GM12872 (cell line): ENCODE results near the gene SLC35D1.

ENCODE experiments used
- CTCF ChIP-seq: IDR thresholded peaks from 3 replicates; pipeline ENCODE4 v1.5.1; 2011; ENCODE audit warnings: low read depth, mild to moderate bottlenecking, low read length, moderate library complexity; ENCODE audit not compliant: insufficient read depth

SLC35D1 gene

GRCh38 chr1:66985835-66986234, 68.1 kb downstream of the SLC35D1 start:
- no peak for TF ChIP-seq CTCF

- no peak for TF ChIP-seq CTCF
These were observed 69.5 kb downstream of the SLC35D1 start for GRCh38 chr1:66984491-66984890.

DNA sequence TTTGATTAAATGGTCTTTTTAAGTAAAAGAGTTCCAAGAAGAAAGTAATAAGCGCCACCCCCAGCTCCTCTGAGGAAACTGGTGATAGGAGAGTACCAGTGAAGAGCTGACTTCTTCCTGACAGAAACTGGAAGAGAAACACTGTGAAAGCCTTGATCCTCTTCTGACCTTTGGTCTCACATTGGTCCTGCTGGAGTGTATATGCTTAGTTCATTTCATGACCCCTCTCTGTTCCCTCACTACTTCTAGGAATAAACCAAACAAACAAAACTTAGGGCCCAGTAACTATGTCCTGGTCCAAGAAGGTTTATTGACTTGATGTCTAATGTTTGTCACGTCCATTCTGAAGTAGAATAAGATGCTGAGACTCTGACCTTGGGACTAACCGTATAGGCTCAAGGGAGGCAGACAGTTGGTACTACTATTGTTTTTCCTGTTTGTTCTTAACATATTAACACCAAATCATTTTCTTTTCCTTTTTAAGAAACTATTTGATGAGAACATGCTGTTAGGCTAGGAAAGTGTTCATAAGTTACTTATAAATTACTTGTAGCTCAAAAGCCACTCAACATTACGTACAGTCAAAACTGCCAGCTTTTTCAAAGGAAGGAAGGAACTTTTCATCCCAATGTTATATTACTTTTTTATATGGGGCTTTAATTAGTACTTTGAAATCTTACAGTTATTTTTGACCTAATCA, 71.2 kb downstream of the SLC35D1 start:
- TF ChIP-seq CTCF = no peak

- no peak for TF ChIP-seq CTCF
These were observed 72.3 kb downstream of the SLC35D1 start for GRCh38 chr1:66981679-66982078.

DNA sequence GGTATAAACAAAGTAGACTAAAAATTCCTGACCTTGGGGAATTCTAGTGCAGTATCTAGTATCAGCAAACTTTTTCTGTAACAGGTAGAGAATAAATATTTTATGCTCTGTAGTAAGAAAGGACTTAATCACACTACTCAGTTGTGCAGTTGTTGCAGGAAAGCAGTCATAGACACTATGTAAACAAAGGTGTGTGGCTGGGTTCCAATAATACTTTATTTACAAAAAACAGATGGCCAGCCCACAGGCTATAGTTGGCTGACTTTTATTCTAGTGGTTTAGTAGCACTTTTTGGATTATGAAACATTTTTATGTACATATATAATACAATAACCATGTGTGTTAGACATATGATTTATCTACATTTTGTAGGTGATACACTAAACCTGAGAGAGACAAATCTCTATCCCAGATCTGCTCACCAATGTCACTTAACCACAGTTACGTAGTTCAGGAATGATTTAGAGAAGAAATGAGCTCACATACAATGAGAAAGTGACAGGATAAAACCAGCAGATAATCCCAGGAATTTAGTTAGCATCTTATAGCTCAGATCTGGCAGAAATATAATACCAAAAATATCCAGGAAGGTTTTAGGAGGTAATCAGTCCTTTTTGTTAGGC, 73.1 kb downstream of the SLC35D1 start:
- no peak for TF ChIP-seq CTCF

- TF ChIP-seq CTCF = no peak
These were observed 75.7 kb downstream of the SLC35D1 start for GRCh38 chr1:66978201-66978600.

DNA sequence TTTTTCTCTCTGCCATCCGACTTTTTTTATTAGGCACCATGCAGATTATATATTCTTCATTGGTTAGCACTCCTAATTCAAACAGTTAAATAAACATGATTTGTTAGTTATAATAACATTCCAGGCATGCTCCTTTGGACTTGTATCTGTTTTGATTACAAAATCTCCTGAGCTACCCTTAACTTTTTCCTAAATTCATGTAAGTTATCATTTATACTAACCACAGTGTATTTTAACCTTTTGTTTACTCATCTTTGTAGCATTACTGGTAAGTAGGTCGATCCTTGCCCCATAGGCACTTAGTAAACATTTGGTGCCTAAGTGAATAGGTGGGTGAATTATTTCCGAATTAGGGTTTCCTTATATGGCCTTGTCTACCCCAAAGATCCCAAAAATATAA, 85.4 kb downstream of the SLC35D1 start:
- TF ChIP-seq CTCF = no peak

DNA sequence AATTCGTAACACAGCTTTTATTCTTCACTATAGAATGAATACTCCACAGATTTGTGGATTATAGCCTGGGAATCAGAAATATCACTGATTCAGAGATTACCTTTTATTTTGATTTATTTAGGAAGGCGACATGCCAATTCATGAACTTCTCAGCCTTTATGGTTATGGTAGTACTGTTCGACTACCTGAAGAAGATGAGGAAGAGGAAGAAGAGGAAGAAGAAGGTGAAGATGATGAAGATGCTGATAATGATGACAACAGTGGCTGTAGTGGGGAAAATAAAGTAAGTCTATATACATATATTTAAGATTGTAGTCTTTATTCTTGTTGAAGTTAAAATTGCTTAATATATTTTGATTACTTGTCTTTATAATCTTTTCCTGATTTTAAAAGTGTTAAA, 96.0 kb downstream of the SLC35D1 start:
- TF ChIP-seq CTCF = no peak
